IMR-90 (cell line): ENCODE results near the gene CDH22. TPM values are rescaled to one million over a fixed set of nuclear protein-coding genes. Genes with fewer than 3 reads are reported as not detected.

Experiments used
- ATAC-seq: fragments of 200-7000 bp; cut with Tn5 transposase; 2 replicates; pipeline ENCODE4 v1.9.1; 2020; ENCODE audit warnings: low read depth, mild to moderate bottlenecking, moderate library complexity
- BruUV-seq: library from RNA; stranded (reverse); fragments of 400-500 nt; replicated peaks from 2 replicates; lab custom pipeline; 2021; lab: Mats Ljungman, UMichigan
- CTCF ChIA-PET: fragments of 300-600 bp; formaldehyde crosslinking; extraction: SDS; loops from one replicate; lab custom pipeline; 2021; ENCODE audit warnings: antibody characterized with exemption; lab: Yijun Ruan, JAX
- POLR2A ChIA-PET: fragments of 300-600 bp; sonication (Branson Sonifier 250); formaldehyde crosslinking; loops from one replicate; lab custom pipeline; 2022; ENCODE audit warnings: antibody characterized with exemption; ENCODE audit not compliant: unreplicated experiment; lab: Charles Lee
- DNase-seq: peaks from one replicate; pipeline ENCODE4 v3.0.0; 2013
- H2AFZ ChIP-seq: replicated peaks from 2 replicates; pipeline ENCODE3; 2013; ENCODE audit warnings: low read length, mild to moderate bottlenecking; ENCODE audit not compliant: poor library complexity
- H2AK5ac ChIP-seq: 2 replicates; pipeline ENCODE4 v1.6.1; 2013; ENCODE audit warnings: low read depth, low read length, inconsistent platforms
- H2AK9ac ChIP-seq: replicated peaks from 2 replicates; pipeline ENCODE3; 2013; ENCODE audit warnings: mild to moderate bottlenecking, low read depth, low read length, moderate library complexity; ENCODE audit not compliant: poor library complexity
- H2BK120ac ChIP-seq: 2 replicates; pipeline ENCODE4 v1.6.1; 2013; ENCODE audit warnings: low read depth, low read length, inconsistent platforms
- H2BK15ac ChIP-seq: 3 replicates; pipeline ENCODE4 v1.6.1; 2013; ENCODE audit warnings: low read depth, low read length, inconsistent platforms
- H2BK20ac ChIP-seq: 2 replicates; pipeline ENCODE4 v1.6.1; 2013; ENCODE audit warnings: low read depth, mild to moderate bottlenecking, inconsistent platforms, low read length, moderate library complexity
- H2BK5ac ChIP-seq: 2 replicates; pipeline ENCODE4 v1.6.1; 2013; ENCODE audit warnings: mild to moderate bottlenecking, low read depth, low read length, inconsistent platforms; ENCODE audit not compliant: poor library complexity, severe bottlenecking
- H3K14ac ChIP-seq: replicated peaks from 2 replicates; pipeline ENCODE4 v1.6.1; 2013; ENCODE audit warnings: low read depth, low read length, inconsistent platforms
- H3K18ac ChIP-seq: 2 replicates; pipeline ENCODE4 v1.6.1; 2013; ENCODE audit warnings: low read depth, low read length, control low read depth
- H3K23ac ChIP-seq: 2 replicates; pipeline ENCODE4 v1.6.1; 2013; ENCODE audit warnings: low read depth, low read length, inconsistent platforms
- H3K27ac ChIP-seq: 2 replicates; pipeline ENCODE4 v1.5.1; 2013; ENCODE audit warnings: mild to moderate bottlenecking, control low read depth, low read length; ENCODE audit not compliant: insufficient read depth
- H3K27me3 ChIP-seq: 2 replicates; pipeline ENCODE4 v1.6.1; 2013; ENCODE audit warnings: low read length; ENCODE audit not compliant: control insufficient read depth, insufficient read depth
- H3K36me3 ChIP-seq: 2 replicates; pipeline ENCODE4 v1.6.1; 2013; ENCODE audit warnings: low read length, mixed read lengths; ENCODE audit not compliant: control insufficient read depth, insufficient read depth
- H3K4ac ChIP-seq: 2 replicates; pipeline ENCODE4 v1.6.1; 2013; ENCODE audit warnings: low read depth, low read length, inconsistent platforms
- H3K4me1 ChIP-seq: 2 replicates; pipeline ENCODE4 v1.6.1; 2013; ENCODE audit warnings: low read length, mixed read lengths; ENCODE audit not compliant: control insufficient read depth, insufficient read depth
- H3K4me2 ChIP-seq: 2 replicates; pipeline ENCODE4 v1.6.1; 2013; ENCODE audit warnings: low read depth, mild to moderate bottlenecking, control low read depth, low read length, moderate library complexity
- H3K4me3 ChIP-seq: 2 replicates; pipeline ENCODE4 v1.5.1; 2013; ENCODE audit warnings: low read depth, mild to moderate bottlenecking, control low read depth, low read length, moderate library complexity; ENCODE audit not compliant: insufficient read depth
- H3K56ac ChIP-seq: 2 replicates; pipeline ENCODE4 v1.6.1; 2013; ENCODE audit warnings: low read length, inconsistent platforms; ENCODE audit not compliant: insufficient read depth; ENCODE audit errors: extremely low read depth
- H3K79me1 ChIP-seq, 2 experiments: 2 replicates each; pipeline ENCODE4 v1.6.1; 2013; ENCODE audit warnings: low read length in 2 of 2, inconsistent platforms in 1 of 2, low read depth in 1 of 2
- H3K9ac ChIP-seq: 2 replicates; pipeline ENCODE4 v1.6.1; 2013; ENCODE audit warnings: low read depth, low read length, control low read depth
- H3K9me1 ChIP-seq: 2 replicates; pipeline ENCODE4 v1.6.1; 2013; ENCODE audit warnings: low read length, inconsistent platforms; ENCODE audit not compliant: insufficient read depth
- H3K9me3 ChIP-seq: 2 replicates; pipeline ENCODE4 v1.6.1; 2013; ENCODE audit warnings: low read length; ENCODE audit not compliant: control insufficient read depth, insufficient read depth
- H4K20me1 ChIP-seq: 2 replicates; pipeline ENCODE4 v1.6.1; 2013; ENCODE audit warnings: low read length, inconsistent platforms; ENCODE audit not compliant: insufficient read depth
- H4K5ac ChIP-seq: 2 replicates; pipeline ENCODE4 v1.6.1; 2013; ENCODE audit warnings: mild to moderate bottlenecking, low read depth, low read length, control low read depth
- H4K8ac ChIP-seq, 2 experiments: 2 replicates each; pipeline ENCODE4 v1.6.1; 2013; ENCODE audit warnings: low read depth in 2 of 2, low read length in 2 of 2, control low read depth in 1 of 2, inconsistent platforms in 1 of 2
- H4K91ac ChIP-seq: 2 replicates; pipeline ENCODE4 v1.6.1; 2013; ENCODE audit warnings: low read depth, low read length, inconsistent platforms; ENCODE audit not compliant: insufficient read depth
- BHLHE40 ChIP-seq: fragments of 150-350 bp; IDR thresholded peaks from 2 replicates; pipeline ENCODE4 v1.6.1; 2016; ENCODE audit warnings: mild to moderate bottlenecking, low read depth, low read length
- CEBPB ChIP-seq: IDR thresholded peaks from 2 replicates; pipeline ENCODE4 v1.6.1; 2012; ENCODE audit warnings: low read depth, low read length, improper control_type of control experiment
- CHD1 ChIP-seq: IDR thresholded peaks from 2 replicates; pipeline ENCODE4 v1.6.1; 2012; ENCODE audit warnings: low read depth, low read length, improper control_type of control experiment
- CTCF ChIP-seq: conservative IDR thresholded peaks from 2 replicates; pipeline ENCODE4 v1.5.1; 2012; ENCODE audit warnings: mild to moderate bottlenecking, low read depth, low read length, improper control_type of control experiment
- FOS ChIP-seq: fragments of 150-350 bp; IDR thresholded peaks from 2 replicates; pipeline ENCODE4 v1.6.1; 2016; ENCODE audit warnings: low read depth, low read length
- MAFK ChIP-seq: IDR thresholded peaks from 2 replicates; pipeline ENCODE4 v1.6.1; 2012; ENCODE audit warnings: low read depth, low read length, improper control_type of control experiment
- MXI1 ChIP-seq: IDR thresholded peaks from 2 replicates; pipeline ENCODE4 v1.6.1; 2012; ENCODE audit warnings: low read depth, mild to moderate bottlenecking, low read length, moderate library complexity, borderline replicate concordance
- NFE2L2 ChIP-seq: fragments of 150-350 bp; IDR thresholded peaks from 2 replicates; pipeline ENCODE4 v1.6.1; 2016; ENCODE audit warnings: low read depth, mild to moderate bottlenecking, low read length
- POLR2A ChIP-seq: IDR thresholded peaks from 2 replicates; pipeline ENCODE4 v1.6.1; 2012; ENCODE audit warnings: mild to moderate bottlenecking, low read depth, low read length
- RAD21 ChIP-seq: IDR thresholded peaks from 2 replicates; pipeline ENCODE4 v1.6.1; 2012; ENCODE audit warnings: low read length, improper control_type of control experiment
- RCOR1 ChIP-seq: IDR thresholded peaks from 2 replicates; pipeline ENCODE4 v1.6.1; 2012; ENCODE audit warnings: mild to moderate bottlenecking, low read length, improper control_type of control experiment; ENCODE audit not compliant: insufficient replicate concordance
- RFX5 ChIP-seq: IDR thresholded peaks from 2 replicates; pipeline ENCODE4 v1.8.0; 2012; ENCODE audit warnings: low read depth, mild to moderate bottlenecking, low read length, moderate library complexity
- SMC3 ChIP-seq: fragments of 150-350 bp; IDR thresholded peaks from 2 replicates; pipeline ENCODE4 v1.6.1; 2016; ENCODE audit warnings: low read depth, mild to moderate bottlenecking, antibody characterized with exemption, low read length, moderate library complexity
- USF2 ChIP-seq: fragments of 150-350 bp; IDR thresholded peaks from 2 replicates; pipeline ENCODE4 v1.6.1; 2017; ENCODE audit warnings: mild to moderate bottlenecking, antibody characterized with exemption, low read length, low read depth
- WGBS, 2 experiments: methylation state at CpG; one replicate each; pipeline versions ENCODE4 v1.1.5 to v1.1.7; 2013; ENCODE audit warnings: missing lambda C conversion rate in 2 of 2; ENCODE audit not compliant: insufficient read length in 1 of 2; ENCODE audit errors: extremely low coverage in 2 of 2; 5-methylcytosine and 5-hydroxymethylcytosine counted together
- dilution Hi-C: fragments of 300-500 bp; cut with HindIII; formaldehyde crosslinking; loops from one replicate; pipeline ENCODE4 v1.14.3; 2018; ENCODE audit warnings: low sequenced_read_pairs; ENCODE audit not compliant: unreplicated experiment
- in situ Hi-C: fragments of 300-500 bp; cut with MboI; formaldehyde crosslinking; loops from 3 replicates; pipeline ENCODE4 v1.14.3; 2019; ENCODE audit warnings: low sequenced_read_pairs, inconsistent platforms, mixed read lengths
- intact Hi-C: fragments of 100-400 bp; cut with micrococcal nuclease; formaldehyde crosslinking; loops from 2 replicates; pipeline ENCODE4 v1.10.0; 2022
- polyA plus RNA-seq, 3 experiments: library from polyadenylated mRNA; depleted of rRNA; stranded (reverse); fragments of >200 nt; gene quantifications; 2 replicates each; pipeline ENCODE4 v1.2.3, GENCODE V29; 2012; ENCODE audit warnings: low replicate concordance in 1 of 3
- total RNA-seq: library from RNA; depleted of rRNA; stranded (reverse); fragments of >200 nt; gene quantifications from 2 replicates; pipeline ENCODE4 v1.2.3, GENCODE V29; 2012

Gene CDH22
- total and polyA plus RNA-seq, 2 of the 4 experiments (the other 2 are of a cell fraction), result not detected

- intact Hi-C loops, result loop anchor here (5.0 kb wide), 1 partner anchor 193 kb away; no protein-coding TSS in a partner anchor
- H2BK20ac ChIP-seq, result no peak overlapping the region
- no peaks in the 10 kb centered on the region for H4K20me1 ChIP-seq
- no peaks in the 10 kb centered on the region for H3K9me1 ChIP-seq
- no TSS peak for BruUV-seq
- peaks cover 49% of the 10 kb centered on the region for H3K27me3 ChIP-seq
- no peak overlapping the region for H4K91ac ChIP-seq
- H3K4me3 ChIP-seq, result no peak overlapping the region
- H2AK9ac ChIP-seq, result no peak overlapping the region
- no peak overlapping the region for H4K5ac ChIP-seq
- H3K9me3 ChIP-seq, result no peaks in the 10 kb centered on the region
- no peak overlapping the region for H3K9ac ChIP-seq
- no peak overlapping the region for H2AK5ac ChIP-seq
- H3K4me1 ChIP-seq, result no peaks in the 10 kb centered on the region
- TF ChIP-seq CHD1 (no peak), RCOR1 (no peak), MXI1 (no peak), POLR2A (no peak), SMC3 (no peak), CEBPB (no peak), FOS (no peak), CTCF (no peak), RAD21 (no peak), BHLHE40 (no peak), RFX5 (no peak), MAFK (no peak), USF2 (no peak), NFE2L2 (no peak)
- no peak overlapping the region for H3K56ac ChIP-seq
- no peaks in the 10 kb centered on the region for H3K79me1 ChIP-seq
- no peak overlapping the region for H3K4me2 ChIP-seq
- CTCF ChIA-PET, result no interaction called here
- H3K14ac ChIP-seq, result no peak overlapping the region
- in situ Hi-C loops, result no loop called here
- no peak overlapping the region for H3K18ac ChIP-seq
- DNase-seq (no peak), ATAC-seq (no peak)
- POLR2A ChIA-PET, result no interaction called here
- no peak overlapping the region for H2AFZ ChIP-seq
- H4K8ac ChIP-seq, result no peak overlapping the region
- H2BK120ac ChIP-seq, result no peak overlapping the region
- no peak overlapping the region for H3K27ac ChIP-seq
- H2BK5ac ChIP-seq, result no peak overlapping the region
- H2BK15ac ChIP-seq, result no peak overlapping the region
- no peaks in the 10 kb centered on the region for H3K36me3 ChIP-seq
- H3K4ac ChIP-seq, result no peak overlapping the region
- WGBS, 2 experiments, result 100% methylated on average over 2 of the region's 7 CpGs; no CpG with 5 or more reads in 1 of the 2 experiments
- dilution Hi-C loops, result no loop called here
- H3K23ac ChIP-seq, result no peak overlapping the region
Observed at GRCh38 chr20:46134716-46135115, 173.6 kb downstream of the CDH22 start.
